SK-N-MC (cell line): Measurements from ENCODE around the gene MAU2.

Experiments
- EZH2 ChIP-seq: fragments of 200-600 bp; sonication (generic); IDR thresholded peaks from one replicate; pipeline ENCODE4 v1.6.1; 2017; ENCODE audit warnings: antibody characterized with exemption
- POLR2AphosphoS5 ChIP-seq: IDR thresholded peaks from 2 replicates; pipeline ENCODE4 v1.6.1; 2012; ENCODE audit warnings: mild to moderate bottlenecking, low read depth, low read length, borderline replicate concordance

GRCh38 chr19:19316082-19316481, 4.5 kb upstream of the MAU2 start:
- TF ChIP-seq POLR2AphosphoS5 (no peak), EZH2 (no peak)
